Measurements from ENCODE around the gene LPIN1.

The LPIN1 gene

GRCh38 chr2:11738589-11739436 is 7.6 kb upstream of the LPIN1 start:
- H3K27me3 ChIP-seq (ENCODE audit: insufficient read depth, low read length) = no peaks in the 10 kb centered on the region
- no peaks in the 10 kb centered on the region for H3K36me3 ChIP-seq (ENCODE audit: insufficient read depth, low read depth, low read length)
- no peak overlapping the region for H3K4me3 ChIP-seq (ENCODE audit: low read length)
- H3K9me3 ChIP-seq (ENCODE audit: insufficient read depth, low read depth, low read length) = no peaks in the 10 kb centered on the region
- H3K27ac ChIP-seq (ENCODE audit: low read length) = no peak overlapping the region
- H3K4me1 ChIP-seq (ENCODE audit: insufficient read depth, low read length) = peaks cover 12% of the 10 kb centered on the region
- no peak overlapping the region for H3K9ac ChIP-seq (ENCODE audit: low read depth, low read length)

DNA sequence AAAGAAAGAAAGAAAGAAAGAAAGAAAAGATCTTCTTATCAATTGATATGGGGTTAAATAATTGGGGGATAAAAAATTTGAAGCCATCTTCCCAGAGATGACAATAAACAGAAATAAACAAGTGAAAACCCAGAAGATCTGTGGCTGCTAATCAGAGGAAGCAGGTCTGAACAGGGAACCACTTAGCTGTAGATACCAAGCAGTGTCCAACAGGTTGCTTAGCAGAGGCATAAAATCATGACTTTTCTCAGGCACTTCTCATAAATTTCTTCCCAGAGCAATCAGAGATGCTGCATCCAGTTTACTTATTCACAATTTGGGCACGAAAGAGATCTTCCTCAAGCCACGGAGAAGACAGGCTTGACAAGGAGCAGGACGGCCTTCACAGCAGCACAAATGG is 5.7 kb upstream of the LPIN1 start:
- peaks cover 13% of the 10 kb centered on the region for H3K27me3 ChIP-seq (ENCODE audit: insufficient read depth, low read length)
- no peaks in the 10 kb centered on the region for H3K36me3 ChIP-seq (ENCODE audit: insufficient read depth, low read depth, low read length)
- no peak overlapping the region for H3K4me3 ChIP-seq (ENCODE audit: low read length)
- no peak overlapping the region for H3K9ac ChIP-seq (ENCODE audit: low read depth, low read length)
- H3K27ac ChIP-seq (ENCODE audit: low read length) = no peak overlapping the region
- H3K9me3 ChIP-seq (ENCODE audit: insufficient read depth, low read depth, low read length) = no peaks in the 10 kb centered on the region
- H3K4me1 ChIP-seq (ENCODE audit: insufficient read depth, low read length) = peaks cover 15% of the 10 kb centered on the region; the same call in 1 of the 2 replicates

- no peaks in the 10 kb centered on the region for H3K9me3 ChIP-seq (ENCODE audit: insufficient read depth, low read depth, low read length)
- H3K36me3 ChIP-seq (ENCODE audit: insufficient read depth, low read depth, low read length) = no peaks in the 10 kb centered on the region
- H3K27ac ChIP-seq (ENCODE audit: low read length) = no peak overlapping the region
- peaks cover 18% of the 10 kb centered on the region; the same call in 1 of the 2 replicates for H3K4me1 ChIP-seq (ENCODE audit: insufficient read depth, low read length)
- peaks cover 22% of the 10 kb centered on the region for H3K27me3 ChIP-seq (ENCODE audit: insufficient read depth, low read length)
- no peak overlapping the region for H3K4me3 ChIP-seq (ENCODE audit: low read length)
- no peak overlapping the region for H3K9ac ChIP-seq (ENCODE audit: low read depth, low read length)
Measured at GRCh38 chr2:11742317-11742701, 4.1 kb upstream of the LPIN1 start.

GRCh38 chr2:11742702-11743357 is 3.6 kb upstream of the LPIN1 start:
- Histone ChIP-seq H3K27ac (ENCODE audit: low read length) (no peak overlapping the region), H3K4me3 (ENCODE audit: low read length) (no peak overlapping the region), H3K27me3 (ENCODE audit: insufficient read depth, low read length) (peaks cover 28% of the 10 kb centered on the region), H3K9ac (ENCODE audit: low read depth, low read length) (no peak overlapping the region), H3K36me3 (ENCODE audit: insufficient read depth, low read depth, low read length) (no peaks in the 10 kb centered on the region), H3K4me1 (ENCODE audit: insufficient read depth, low read length) (peaks cover 23% of the 10 kb centered on the region; the same call in 1 of the 2 replicates), H3K9me3 (ENCODE audit: insufficient read depth, low read depth, low read length) (no peaks in the 10 kb centered on the region)

DNA sequence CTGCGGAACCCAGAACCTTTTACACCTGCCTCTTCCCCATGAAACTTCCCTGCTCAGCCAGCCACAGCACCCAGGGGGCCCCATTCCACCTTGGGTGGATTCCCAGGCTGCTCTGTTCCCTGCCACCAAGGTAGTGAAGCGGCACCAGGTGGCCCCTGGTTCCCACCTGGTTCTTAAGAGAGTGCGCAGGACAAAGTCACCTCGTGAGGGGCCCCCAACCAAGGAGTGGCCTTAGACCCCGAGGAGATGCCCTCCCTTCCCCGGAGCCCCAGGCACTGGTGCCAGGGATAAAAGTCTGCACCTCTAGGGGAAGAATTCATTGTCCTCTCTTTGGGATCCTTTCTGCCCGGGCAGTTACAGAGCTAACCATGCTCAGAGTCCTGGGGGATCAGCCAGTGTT is 3.1 kb upstream of the LPIN1 start:
- no peaks in the 10 kb centered on the region for H3K9me3 ChIP-seq (ENCODE audit: insufficient read depth, low read depth, low read length)
- H3K9ac ChIP-seq (ENCODE audit: low read depth, low read length) = no peak overlapping the region
- peaks cover 33% of the 10 kb centered on the region for H3K27me3 ChIP-seq (ENCODE audit: insufficient read depth, low read length)
- H3K4me3 ChIP-seq (ENCODE audit: low read length) = no peak overlapping the region
- H3K4me1 ChIP-seq (ENCODE audit: insufficient read depth, low read length) = peaks cover 26% of the 10 kb centered on the region; the same call in 1 of the 2 replicates
- no peaks in the 10 kb centered on the region for H3K36me3 ChIP-seq (ENCODE audit: insufficient read depth, low read depth, low read length)
- no peak overlapping the region for H3K27ac ChIP-seq (ENCODE audit: low read length)

- Histone ChIP-seq H3K4me1 (ENCODE audit: insufficient read depth, low read length) (peaks cover 26% of the 10 kb centered on the region; the same call in 1 of the 2 replicates), H3K4me3 (ENCODE audit: low read length) (no peak overlapping the region; the same call in 1 of the 2 replicates), H3K36me3 (ENCODE audit: insufficient read depth, low read depth, low read length) (no peaks in the 10 kb centered on the region), H3K9ac (ENCODE audit: low read depth, low read length) (no peak overlapping the region; the same call in 1 of the 2 replicates), H3K27me3 (ENCODE audit: insufficient read depth, low read length) (peaks cover 39% of the 10 kb centered on the region), H3K27ac (ENCODE audit: low read length) (no peak overlapping the region), H3K9me3 (ENCODE audit: insufficient read depth, low read depth, low read length) (no peaks in the 10 kb centered on the region)
Measured at GRCh38 chr2:11743846-11744553, 2.4 kb upstream of the LPIN1 start.

DNA sequence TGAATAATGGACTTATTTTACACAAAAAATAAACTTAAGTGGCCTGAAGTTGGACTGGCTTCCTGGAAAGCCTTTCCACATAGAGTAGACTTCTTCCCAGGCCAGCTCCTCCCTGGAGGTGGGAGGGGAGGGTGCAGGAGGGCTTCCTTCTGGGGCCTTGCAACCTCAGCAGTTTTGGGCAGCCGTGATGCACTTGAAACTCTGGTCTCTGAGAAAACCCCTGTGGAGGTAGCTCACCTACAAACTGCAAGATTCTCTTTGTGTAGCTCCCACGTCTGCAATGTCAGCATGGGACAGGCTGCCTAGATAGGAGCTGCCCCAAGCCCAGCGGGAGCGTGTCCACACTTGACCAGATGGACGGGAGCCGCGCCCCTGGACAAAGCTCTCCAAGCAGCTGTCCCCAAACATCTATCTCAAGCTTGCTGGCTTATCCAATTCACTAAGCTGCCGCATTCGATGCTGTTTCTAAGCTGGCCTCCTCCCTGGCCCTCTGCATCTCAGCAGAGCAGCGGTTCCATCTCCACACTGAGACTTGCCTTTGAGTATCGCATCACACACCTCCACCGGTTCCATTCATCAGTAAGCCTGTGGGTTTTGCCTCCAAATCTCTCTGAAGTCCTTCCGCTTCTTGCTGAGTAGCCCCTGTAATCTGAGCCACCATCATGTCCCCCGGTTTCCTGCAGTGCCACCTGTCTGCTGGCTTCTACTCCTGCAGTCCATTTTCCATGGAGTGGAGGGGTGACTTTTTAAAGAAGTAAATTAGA is 1.6 kb upstream of the LPIN1 start:
- Histone ChIP-seq H3K4me1 (ENCODE audit: insufficient read depth, low read length) (peaks cover 29% of the 10 kb centered on the region; the same call in 1 of the 2 replicates), H3K4me3 (ENCODE audit: low read length) (no peak overlapping the region; the same call in 1 of the 2 replicates), H3K36me3 (ENCODE audit: insufficient read depth, low read depth, low read length) (no peaks in the 10 kb centered on the region), H3K27me3 (ENCODE audit: insufficient read depth, low read length) (peaks cover 46% of the 10 kb centered on the region), H3K9ac (ENCODE audit: low read depth, low read length) (no peak overlapping the region; the same call in 1 of the 2 replicates), H3K9me3 (ENCODE audit: insufficient read depth, low read depth, low read length) (no peaks in the 10 kb centered on the region), H3K27ac (ENCODE audit: low read length) (no peak overlapping the region)

DNA sequence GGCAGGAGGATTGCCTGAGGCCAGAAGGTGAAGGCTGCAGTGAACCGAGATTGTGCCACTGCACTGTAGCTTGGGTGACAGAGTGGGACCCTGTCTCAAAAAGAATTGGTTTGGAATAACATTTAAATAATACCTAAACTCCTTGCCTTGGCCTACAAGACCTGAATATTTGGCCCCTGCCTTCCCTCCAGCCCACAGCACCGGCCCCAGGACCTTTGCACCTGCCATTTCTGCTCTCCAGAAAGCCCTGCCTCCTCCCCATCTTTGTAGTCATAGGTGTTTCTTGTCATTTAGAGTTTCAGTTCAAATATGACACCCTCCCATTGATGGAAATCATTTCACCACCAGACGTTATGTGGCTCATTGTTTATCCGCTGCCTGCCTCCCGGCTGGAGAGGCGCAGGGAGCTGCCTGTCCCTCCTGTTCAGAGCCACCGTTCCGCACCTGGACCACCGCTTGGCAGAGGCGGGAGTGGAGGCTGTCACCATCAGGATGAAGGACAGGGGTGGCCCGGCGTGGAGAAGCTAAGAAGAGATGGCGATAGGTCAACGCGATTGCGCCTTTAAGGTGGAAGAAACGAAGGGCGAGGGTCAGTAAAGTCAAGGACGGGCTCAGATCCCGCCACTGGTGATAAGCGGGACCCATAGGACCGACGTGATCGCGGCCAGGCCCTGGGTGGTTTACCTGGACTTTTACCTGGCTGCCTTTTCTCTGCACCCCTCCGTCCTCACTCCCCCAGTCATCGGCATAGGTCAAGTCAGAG is 638 bp upstream of the LPIN1 start:
- H3K9ac ChIP-seq (ENCODE audit: low read depth, low read length) = peak overlapping the region; percentile 30; the same call in 1 of the 2 replicates
- peak overlapping the region; percentile 65 for H3K4me3 ChIP-seq (ENCODE audit: low read length)
- peaks cover 36% of the 10 kb centered on the region; the same call in 1 of the 2 replicates for H3K4me1 ChIP-seq (ENCODE audit: insufficient read depth, low read length)
- H3K27me3 ChIP-seq (ENCODE audit: insufficient read depth, low read length) = peaks cover 46% of the 10 kb centered on the region
- no peak overlapping the region for H3K27ac ChIP-seq (ENCODE audit: low read length)
- no peaks in the 10 kb centered on the region for H3K36me3 ChIP-seq (ENCODE audit: insufficient read depth, low read depth, low read length)
- no peaks in the 10 kb centered on the region for H3K9me3 ChIP-seq (ENCODE audit: insufficient read depth, low read depth, low read length)

- peak overlapping the region; percentile 72; the same call in 1 of the 2 replicates for H3K9ac ChIP-seq (ENCODE audit: low read depth, low read length)
- H3K4me3 ChIP-seq (ENCODE audit: low read length) = peak overlapping the region; percentile 71
- no peaks in the 10 kb centered on the region for H3K9me3 ChIP-seq (ENCODE audit: insufficient read depth, low read depth, low read length)
- H3K27me3 ChIP-seq (ENCODE audit: insufficient read depth, low read length) = peaks cover 46% of the 10 kb centered on the region
- H3K27ac ChIP-seq (ENCODE audit: low read length) = no peak overlapping the region
- H3K4me1 ChIP-seq (ENCODE audit: insufficient read depth, low read length) = peaks cover 36% of the 10 kb centered on the region; the same call in 1 of the 2 replicates
- no peaks in the 10 kb centered on the region for H3K36me3 ChIP-seq (ENCODE audit: insufficient read depth, low read depth, low read length)
Measured at GRCh38 chr2:11746807-11747459, 501 bp downstream of the LPIN1 start.
